Activated CD4-positive, alpha-beta T cell treated with anti-CD3 and anti-CD28 coated beads, Interleukin-2, Interleukin-4, amounts not matched to agents 100 ng/mL and 50 ng/mL, durations not matched to agents 16 hours and 8 hours (primary cell): ENCODE measurements around the gene PRDM5.

Experiments used
- DNase-seq: peaks from one replicate; pipeline ENCODE4 v3.0.0-alpha.2; 2020; ENCODE audit warnings: low spot score

PRDM5 gene

GRCh38 chr4:120819805-120820437 lies 102.6 kb downstream of the PRDM5 start:
- DNase-seq, result peak; percentile 57

DNA sequence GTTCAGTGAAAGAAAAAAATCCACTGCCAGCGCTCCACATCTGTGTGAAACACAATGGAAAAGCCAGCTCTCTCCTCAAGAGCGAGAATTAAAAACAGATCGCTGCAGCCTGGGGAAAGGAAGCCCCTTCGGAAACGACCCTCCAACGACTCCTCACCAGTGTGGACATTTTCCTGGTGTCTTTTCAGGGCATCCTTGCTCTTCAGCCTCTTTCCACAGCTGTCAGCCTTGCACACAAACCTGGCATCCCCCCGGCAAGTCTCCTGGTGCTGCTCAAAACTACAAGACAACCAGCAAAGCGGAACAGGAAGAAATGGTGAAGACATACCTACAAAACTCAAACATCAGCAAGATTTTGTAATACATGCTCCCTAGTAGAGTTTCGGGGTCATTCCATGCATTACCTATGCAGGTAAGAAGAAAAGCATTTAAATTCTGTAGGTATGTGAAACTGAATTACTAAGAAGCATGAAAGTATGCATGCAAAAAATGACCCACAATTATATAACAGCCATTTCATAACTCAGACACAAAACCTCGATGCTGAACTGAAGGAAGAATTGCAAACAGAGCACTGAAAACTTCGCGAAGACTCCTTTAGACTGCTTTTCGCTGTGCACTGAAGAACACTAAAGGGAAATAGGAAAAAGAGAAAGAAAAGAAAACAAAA lies 106.1 kb downstream of the PRDM5 start:
- no peak for DNase-seq

DNA sequence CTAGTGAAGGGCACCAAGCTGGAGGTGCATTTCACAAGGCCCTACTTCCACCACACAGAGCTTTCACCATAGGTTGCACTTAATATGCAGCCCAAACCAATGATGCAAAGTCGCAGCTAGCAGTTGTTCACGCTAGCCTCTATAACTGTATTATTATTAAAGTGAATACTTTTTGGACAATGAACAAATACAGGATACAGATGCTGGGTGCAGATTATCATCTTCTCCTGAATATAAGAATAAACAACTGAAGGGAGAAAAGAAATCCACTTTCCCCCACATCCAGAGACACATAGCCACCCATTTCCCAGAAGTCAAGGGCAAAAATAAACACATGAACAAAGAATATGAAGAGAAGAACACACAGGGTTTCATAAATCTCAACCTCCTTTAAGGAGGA lies 107.2 kb downstream of the PRDM5 start:
- no peak for DNase-seq

DNA sequence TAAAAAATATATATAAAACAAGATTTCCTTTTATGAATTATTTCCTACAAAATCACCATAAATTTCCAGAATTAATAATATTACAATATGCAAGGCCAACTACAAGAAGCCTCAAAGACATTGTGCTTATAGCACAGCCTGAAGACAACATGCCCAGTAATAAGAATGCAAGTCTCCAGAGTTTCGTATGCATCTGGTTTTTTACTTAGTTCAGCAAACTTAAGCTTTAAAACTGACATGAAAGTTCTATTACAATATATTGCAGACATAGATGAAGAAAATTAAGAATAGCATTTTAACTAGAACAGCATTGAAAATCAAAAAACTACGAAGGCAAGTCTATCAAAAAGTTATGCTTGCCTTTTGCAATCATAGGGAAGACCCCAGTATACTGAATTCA lies 107.6 kb downstream of the PRDM5 start:
- DNase-seq, result no peak

DNA sequence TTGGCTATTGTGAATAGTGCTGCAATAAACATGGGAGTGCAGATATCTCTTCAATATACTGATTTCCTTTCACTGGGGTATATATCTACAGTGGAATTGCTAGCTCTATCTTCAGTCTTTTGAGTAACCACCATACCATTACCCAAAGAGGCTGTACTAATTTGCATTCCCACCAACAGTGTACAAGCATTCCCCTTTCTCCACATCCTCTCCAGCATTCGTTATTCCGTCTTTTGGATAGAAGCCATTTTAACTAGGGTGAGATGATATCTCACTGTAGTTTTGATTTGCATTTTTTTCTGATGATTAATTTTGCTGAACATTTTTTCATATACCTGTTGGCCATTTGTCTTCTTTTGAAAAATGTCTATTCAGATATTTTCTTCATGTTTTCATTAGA lies 110.3 kb downstream of the PRDM5 start:
- no peak for DNase-seq

DNA sequence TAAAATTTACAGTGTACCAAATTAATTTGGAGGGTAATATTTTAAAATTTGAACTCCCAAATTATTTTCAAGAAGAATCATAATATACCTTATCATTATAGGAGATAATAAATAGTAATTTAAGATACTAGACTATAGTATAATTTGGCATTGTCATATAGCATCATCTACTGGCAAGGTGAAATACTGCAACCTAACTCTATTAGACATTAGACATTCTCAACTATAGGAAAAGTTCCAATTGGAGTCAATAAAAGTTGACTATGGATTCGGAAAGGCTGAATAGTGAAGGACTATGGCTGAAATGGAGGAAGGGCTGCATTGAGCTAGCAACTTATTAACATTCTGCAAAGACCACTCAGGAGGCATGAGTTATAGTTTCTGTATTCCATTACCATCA lies 113.0 kb downstream of the PRDM5 start:
- no peak for DNase-seq

DNA sequence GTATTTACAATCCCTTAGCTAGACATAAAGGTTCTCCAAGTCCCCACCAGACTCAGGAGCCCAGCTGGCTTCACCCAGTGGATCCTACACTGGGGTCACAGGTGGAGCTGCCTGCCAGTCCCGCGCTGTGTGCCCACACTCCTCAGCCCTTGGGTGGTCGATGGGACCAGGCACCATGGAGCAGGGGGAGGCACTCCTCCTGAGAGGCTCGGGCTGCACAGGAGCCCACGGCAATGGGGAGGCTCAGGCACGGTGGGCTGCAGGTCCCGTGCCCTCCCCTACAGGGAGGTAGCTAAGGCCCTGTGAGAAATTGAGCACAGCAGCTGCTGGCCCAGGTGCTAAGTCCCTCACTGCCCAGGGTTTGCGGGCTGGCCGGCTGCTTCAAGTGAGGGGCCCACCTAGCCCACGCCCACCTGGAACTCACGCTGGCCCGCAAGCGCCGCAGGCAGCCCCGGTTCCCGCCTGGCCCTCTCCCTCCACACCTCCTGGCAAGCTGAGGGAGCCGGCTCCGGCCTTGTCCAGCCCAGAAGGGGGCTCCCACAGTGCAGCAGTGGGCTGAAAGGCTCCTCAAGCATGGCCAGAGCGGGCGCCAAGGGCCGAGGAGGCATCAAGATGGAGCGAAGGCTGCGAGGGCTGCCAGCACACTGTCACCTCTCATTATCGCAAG lies 113.9 kb downstream of the PRDM5 start:
- DNase-seq, result no peak

GRCh38 chr4:120801137-120801758 lies 121.3 kb downstream of the PRDM5 start:
- DNase-seq, result no peak

DNA sequence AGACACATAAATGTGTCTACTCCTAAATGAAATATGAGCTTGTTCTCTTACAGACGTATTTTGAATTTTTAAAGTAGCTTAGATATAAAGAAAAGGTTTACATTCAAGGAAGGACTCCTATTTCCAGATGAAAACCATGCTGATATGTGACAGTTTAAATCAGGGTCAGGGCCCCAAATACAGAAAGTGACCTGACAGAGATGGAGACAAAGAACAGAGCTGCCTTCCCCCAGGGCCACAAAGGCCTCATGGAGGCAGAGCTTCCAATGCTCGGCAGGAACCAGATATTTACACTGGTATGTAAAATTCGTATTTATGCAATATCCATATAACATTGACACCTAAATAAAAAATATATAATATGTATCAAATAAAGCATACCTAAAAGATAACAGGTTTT lies 124.0 kb downstream of the PRDM5 start:
- no peak for DNase-seq

- DNase-seq, result no peak
These were observed 126.3 kb downstream of the PRDM5 start for GRCh38 chr4:120796271-120796670.

- no peak for DNase-seq
These were observed 137.3 kb downstream of the PRDM5 start for GRCh38 chr4:120785202-120785601.

DNA sequence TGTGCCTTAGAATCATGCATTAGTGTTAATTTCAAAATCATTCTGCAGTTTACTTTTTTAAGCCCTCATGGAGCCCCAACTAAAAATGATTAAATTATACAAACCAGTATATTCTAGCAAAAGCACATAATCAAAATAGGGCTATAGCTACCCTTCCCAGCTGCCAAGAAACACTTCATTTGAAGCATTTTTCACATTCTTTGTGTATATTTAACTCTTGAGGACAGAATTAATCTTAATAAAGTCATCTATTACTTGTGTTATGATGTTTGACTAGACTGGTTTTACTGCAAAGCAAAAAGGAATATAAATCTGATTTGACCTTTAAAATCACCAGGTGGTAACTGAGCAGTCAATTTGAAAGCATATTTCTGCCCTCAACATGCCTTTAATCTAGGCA lies 145.1 kb downstream of the PRDM5 start:
- DNase-seq, result no peak

DNA sequence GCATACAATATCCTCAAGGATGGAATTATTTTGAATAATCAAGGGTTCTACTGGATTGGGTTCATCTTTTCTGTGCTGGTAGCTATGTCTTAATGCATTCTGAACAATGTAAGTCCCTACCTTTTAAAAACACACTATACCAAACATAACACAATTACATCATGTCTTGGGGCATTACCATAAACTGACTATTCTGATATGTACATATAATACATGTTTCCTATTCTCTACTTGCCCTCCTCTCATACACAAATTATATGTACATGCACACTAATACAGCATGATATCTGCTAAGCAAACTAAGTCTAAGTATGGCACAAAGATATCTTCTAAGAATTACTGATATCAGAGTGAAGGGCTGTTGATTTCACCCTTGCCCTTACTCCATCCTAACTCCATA lies 147.1 kb downstream of the PRDM5 start:
- DNase-seq, result no peak

DNA sequence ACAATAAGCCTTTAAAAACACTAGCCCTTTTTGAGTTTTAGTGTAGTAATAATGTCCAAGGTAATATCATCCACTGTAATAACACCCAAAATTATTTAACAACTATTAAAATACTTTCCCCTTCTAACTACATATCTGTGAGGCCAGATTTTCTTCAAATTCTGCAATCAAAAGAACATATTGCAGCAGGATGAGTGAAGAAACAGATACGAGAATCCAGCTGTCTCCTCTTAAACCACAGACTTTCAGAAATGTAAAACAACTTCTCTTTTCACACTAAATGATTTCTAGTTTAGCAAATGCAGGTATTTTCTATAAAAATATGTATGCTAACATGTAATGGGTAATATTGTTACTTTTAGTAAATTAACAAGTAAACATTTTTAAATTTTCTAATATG lies 148.9 kb downstream of the PRDM5 start:
- DNase-seq, result no peak

DNA sequence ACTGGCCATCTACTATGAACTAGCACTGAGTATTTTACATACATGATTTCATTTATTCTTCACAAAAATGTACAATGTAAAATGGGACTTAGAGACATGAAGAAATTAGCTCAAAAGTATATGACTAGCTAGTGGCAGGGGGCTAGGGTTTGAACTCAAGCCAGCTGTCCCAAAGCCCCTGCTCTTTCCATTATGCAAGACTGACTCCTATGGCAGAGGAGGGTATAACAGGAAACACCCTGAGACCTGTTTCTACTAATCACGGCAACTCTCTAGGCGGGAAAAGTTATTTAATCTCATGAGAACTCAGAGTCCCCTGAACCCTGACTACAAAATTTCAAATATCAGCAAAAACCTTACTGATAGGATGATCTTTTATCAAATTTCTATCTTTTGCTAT lies 150.6 kb downstream of the PRDM5 start:
- no peak for DNase-seq

- no peak for DNase-seq
These were observed 151.6 kb downstream of the PRDM5 start for GRCh38 chr4:120770897-120771296.

- no peak for DNase-seq
These were observed 153.3 kb downstream of the PRDM5 start for GRCh38 chr4:120769227-120769626.

GRCh38 chr4:120765260-120765680 lies 157.3 kb downstream of the PRDM5 start:
- DNase-seq, result no peak

GRCh38 chr4:120763650-120764049 lies 158.9 kb downstream of the PRDM5 start:
- no peak for DNase-seq

DNA sequence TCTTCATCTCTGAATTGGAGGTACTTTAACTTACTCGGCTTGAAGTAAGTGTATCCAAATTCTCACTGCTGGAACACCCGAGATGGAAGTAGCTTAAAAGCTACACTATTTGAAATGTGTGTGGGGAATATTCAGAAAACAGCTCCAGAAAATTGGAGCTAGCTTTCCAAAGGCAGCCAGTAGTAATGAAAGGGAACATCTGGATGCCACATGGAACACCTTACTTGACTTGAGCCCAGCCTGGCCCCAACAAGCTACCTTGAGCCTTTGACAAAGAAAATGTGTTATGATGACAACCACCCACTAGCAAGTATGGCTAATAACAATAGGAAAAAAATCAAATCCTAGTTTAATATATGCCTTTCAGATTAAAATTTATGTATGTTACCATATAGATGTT lies 161.5 kb downstream of the PRDM5 start:
- DNase-seq, result no peak

GRCh38 chr4:120760047-120760446 lies 162.5 kb downstream of the PRDM5 start:
- DNase-seq, result no peak

DNA sequence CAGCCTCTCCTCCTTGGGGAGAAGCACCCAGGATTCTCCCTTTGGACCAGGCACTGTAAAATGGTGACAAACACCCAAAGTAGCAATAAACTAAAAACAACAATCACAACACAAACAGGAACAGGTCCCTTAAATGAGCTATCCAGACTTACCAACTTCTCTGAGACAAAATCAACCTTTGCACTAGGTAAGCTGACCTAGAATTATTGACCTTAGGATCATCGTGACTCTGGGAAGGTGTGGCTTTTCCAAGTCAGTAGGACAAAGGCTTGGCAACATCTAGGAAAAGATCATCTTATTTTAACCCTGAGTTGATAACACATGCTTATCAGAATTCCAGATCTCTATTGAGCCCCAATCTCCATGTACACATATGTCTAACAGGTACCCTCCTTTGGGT lies 166.7 kb downstream of the PRDM5 start:
- no peak for DNase-seq

- DNase-seq, result no peak
These were observed 167.9 kb downstream of the PRDM5 start for GRCh38 chr4:120754590-120754989.
